ENCODE results near the gene ANXA1. TPM values are rescaled to one million over a fixed set of nuclear protein-coding genes. Genes with fewer than 3 reads are reported as not detected.

The ANXA1 gene
- total and polyA plus RNA-seq, 2 donors (not counting 3 experiments of a cell fraction or from before 2014, with no cell fraction given) = 403 to 525 TPM

GRCh38 chr9:73179589-73179988 is 27.9 kb downstream of the ANXA1 start:
- FAIRE-seq = no peak
- dilution Hi-C loops (cut with MboI; ENCODE audit: extremely low pct_ligation_motif_present, low sequenced_read_pairs) = no loop called here
- no peak overlapping the region for H3K4me2 ChIP-seq (ENCODE audit: insufficient read depth, low read length)
- no TSS peak for BruUV-seq (replicated peaks)
- H3K27ac ChIP-seq (ENCODE audit: insufficient read depth, low read depth, low read length) = no peak overlapping the region
- no peak overlapping the region for H3K4me3 ChIP-seq (replicated peaks in 1 of 3; ENCODE audit: insufficient read depth in 1 of 3, low read depth in 1 of 3, low read length in 3 of 3)
- H2AFZ ChIP-seq (ENCODE audit: low read depth, low read length) = no peak overlapping the region
- H3K9me1 ChIP-seq (replicated peaks; ENCODE audit: control insufficient read depth, extremely low read depth, insufficient read depth, low read length) = no peaks in the 10 kb centered on the region
- no peaks in the 10 kb centered on the region for H3K36me3 ChIP-seq (ENCODE audit: control insufficient read depth in 2 of 2, extremely low read depth in 1 of 2, insufficient read depth in 2 of 2, low read length in 2 of 2)
- no peak for DNase-seq (ENCODE audit: low read depth, low spot score)
- peaks cover 4% of the 10 kb centered on the region for H3K4me1 ChIP-seq (ENCODE audit: control insufficient read depth, extremely low read depth, insufficient read depth, low read length)
- ChIA-PET CTCF (interaction anchor here (1.0 to 8.6 kb wide), 7 partner anchors 59 to 322 kb away, joined by 3 to 114 read pairs (median 4); no protein-coding TSS in a partner anchor), POLR2A (no interaction called here)
- H3K27me3 ChIP-seq (ENCODE audit: control insufficient read depth in 2 of 2, insufficient read depth in 2 of 2, low read length in 2 of 2) = no peaks in the 10 kb centered on the region
- intact Hi-C loops (cut with micrococcal nuclease) = no loop called here
- H3K79me2 ChIP-seq (ENCODE audit: control insufficient read depth, insufficient read depth, low read length) = no peaks in the 10 kb centered on the region
- no peak for TF ChIP-seq MAX (IDR thresholded peaks at IDR 0.05; ENCODE audit: insufficient read depth, insufficient read length)
- TF ChIP-seq GATA2 (IDR thresholded peaks at IDR 0.05; ENCODE audit: insufficient read depth, insufficient read length, low read depth, low read length) = no peak
- TF ChIP-seq POLR2AphosphoS5 (IDR thresholded peaks at IDR 0.05; ENCODE audit: insufficient read depth, low read depth, low read length) = no peak
- TF ChIP-seq EZH2 (IDR thresholded peaks at IDR 0.05; ENCODE audit: borderline replicate concordance, low read depth, low read length, severe bottlenecking) = no peak
- TF ChIP-seq JUN (IDR thresholded peaks at IDR 0.05; ENCODE audit: borderline replicate concordance, insufficient read depth, insufficient read length, low read depth) = no peak
- no peak for TF ChIP-seq MYC (IDR thresholded peaks at IDR 0.05; ENCODE audit: low read depth, low read length)
- TF ChIP-seq POLR2A (IDR thresholded peaks at IDR 0.05; ENCODE audit: low read depth, low read length) = no peak
- no peak for TF ChIP-seq FOS (IDR thresholded peaks at IDR 0.05; ENCODE audit: borderline replicate concordance, insufficient read depth, low read length)
- TF ChIP-seq CTCF (IDR thresholded peaks at IDR 0.05; ENCODE audit: extremely low read depth in 1 of 2, insufficient read depth in 1 of 2, low read depth in 1 of 2, low read length in 2 of 2) = no peak
- no peaks in the 10 kb centered on the region for H3K9me3 ChIP-seq (replicated peaks; ENCODE audit: control insufficient read depth, insufficient read depth, low read length)
- H3K9ac ChIP-seq (replicated peaks; ENCODE audit: extremely low read depth, insufficient read depth, low read length) = no peak overlapping the region
- H4K20me1 ChIP-seq (replicated peaks; ENCODE audit: control insufficient read depth, extremely low read depth, insufficient read depth, low read length) = no peaks in the 10 kb centered on the region
